ENCODE measurements around the gene KRT78. TPM values are rescaled to one million over a fixed set of nuclear protein-coding genes. Genes with fewer than 3 reads are reported as not detected.

Gene KRT78
- total and polyA plus RNA-seq, 2 donors (not counting 1 experiment from before 2014, with no cell fraction given) = not detected

GRCh38 chr12:52805739-52806138 is 43.1 kb downstream of the KRT78 start:
- no peaks in the 10 kb centered on the region for H3K9me3 ChIP-seq (ENCODE audit: control extremely low read depth in 1 of 3, control insufficient read depth in 2 of 3, insufficient read depth in 1 of 3, low read length in 2 of 3)
- WGBS (ENCODE audit: insufficient coverage) = 94% methylated on average over 3 of the region's 3 CpGs
- H3K9ac ChIP-seq (ENCODE audit: low read length) = no peak overlapping the region
- peaks cover 0 to 2% (median 0%) of the 10 kb centered on the region in 4 experiments for H3K27me3 ChIP-seq (replicated peaks in 1 of 4; ENCODE audit: control extremely low read depth in 1 of 4, control insufficient read depth in 3 of 4, insufficient read depth in 4 of 4, low read length in 3 of 4)
- ATAC-seq (ENCODE audit: low read depth) (no peak), DNase-seq (no peak)
- H2AFZ ChIP-seq (ENCODE audit: insufficient read depth, low read depth, low read length, poor library complexity, severe bottlenecking) = no peak overlapping the region
- H4K20me1 ChIP-seq (ENCODE audit: control insufficient read depth, insufficient read depth, low read length, poor library complexity, severe bottlenecking) = no peaks in the 10 kb centered on the region
- no peaks in the 10 kb centered on the region for H3K79me2 ChIP-seq (ENCODE audit: control insufficient read depth, insufficient read depth, low read length)
- Mint-ChIP-seq H3K27me3 (peaks cover 34% of the 10 kb centered on the region), H3K4me1 (no peaks in the 10 kb centered on the region), H3K9me3 (ENCODE audit: insufficient read depth) (no peaks in the 10 kb centered on the region), H3K27ac (no peak overlapping the region), H3K4me3 (no peak overlapping the region)
- no peaks in the 10 kb centered on the region for H3K4me1 ChIP-seq (ENCODE audit: control insufficient read depth in 2 of 2, insufficient read depth in 2 of 2, low read length in 2 of 2)
- ChIA-PET CTCF (no interaction called here), POLR2A (no interaction called here)
- intact Hi-C loops (cut with micrococcal nuclease) = no loop called here
- H3K4me2 ChIP-seq (replicated peaks; ENCODE audit: low read depth, low read length, poor library complexity, severe bottlenecking) = no peak overlapping the region
- no peaks in the 10 kb centered on the region for H3K36me3 ChIP-seq (replicated peaks in 1 of 2; ENCODE audit: control extremely low read depth in 1 of 2, control insufficient read depth in 1 of 2, extremely low read depth in 1 of 2, insufficient read depth in 2 of 2, low read length in 1 of 2)
- no peak overlapping the region for H3K27ac ChIP-seq (ENCODE audit: low read length in 2 of 2)
- TF ChIP-seq EZH2 (IDR thresholded peaks at IDR 0.05; ENCODE audit: borderline replicate concordance, insufficient read depth, low read depth, low read length, poor library complexity, severe bottlenecking) (no peak), CTCF (IDR thresholded peaks at IDR 0.05) (no peak)
- no peak overlapping the region for H3K4me3 ChIP-seq (ENCODE audit: control extremely low read depth in 1 of 5, extremely low read depth in 1 of 5, insufficient read depth in 1 of 5, low read depth in 2 of 5, low read length in 4 of 5)

GRCh38 chr12:52805000-52805399 is 43.8 kb downstream of the KRT78 start:
- Histone ChIP-seq H3K9ac (ENCODE audit: low read length) (no peak overlapping the region), H3K79me2 (ENCODE audit: control insufficient read depth, insufficient read depth, low read length) (no peaks in the 10 kb centered on the region), H3K27ac (ENCODE audit: low read length in 2 of 2) (no peak overlapping the region), H2AFZ (ENCODE audit: insufficient read depth, low read depth, low read length, poor library complexity, severe bottlenecking) (no peak overlapping the region), H3K4me3 (ENCODE audit: control extremely low read depth in 1 of 5, extremely low read depth in 1 of 5, insufficient read depth in 1 of 5, low read depth in 2 of 5, low read length in 4 of 5) (no peak overlapping the region), H3K4me2 (replicated peaks; ENCODE audit: low read depth, low read length, poor library complexity, severe bottlenecking) (no peak overlapping the region), H3K4me1 (ENCODE audit: control insufficient read depth in 2 of 2, insufficient read depth in 2 of 2, low read length in 2 of 2) (no peaks in the 10 kb centered on the region), H3K36me3 (replicated peaks in 1 of 2; ENCODE audit: control extremely low read depth in 1 of 2, control insufficient read depth in 1 of 2, extremely low read depth in 1 of 2, insufficient read depth in 2 of 2, low read length in 1 of 2) (no peaks in the 10 kb centered on the region), H4K20me1 (ENCODE audit: control insufficient read depth, insufficient read depth, low read length, poor library complexity, severe bottlenecking) (no peaks in the 10 kb centered on the region), H3K27me3 (replicated peaks in 1 of 4; ENCODE audit: control extremely low read depth in 1 of 4, control insufficient read depth in 3 of 4, insufficient read depth in 4 of 4, low read length in 3 of 4) (peaks cover 0 to 2% (median 0%) of the 10 kb centered on the region in 4 experiments), H3K9me3 (ENCODE audit: control extremely low read depth in 1 of 3, control insufficient read depth in 2 of 3, insufficient read depth in 1 of 3, low read length in 2 of 3) (no peaks in the 10 kb centered on the region)
- POLR2A ChIA-PET = no interaction called here
- Mint-ChIP-seq H3K4me3 (no peak overlapping the region), H3K27me3 (peaks cover 38% of the 10 kb centered on the region), H3K9me3 (ENCODE audit: insufficient read depth) (no peaks in the 10 kb centered on the region), H3K4me1 (no peaks in the 10 kb centered on the region), H3K27ac (no peak overlapping the region)
- no peak for ATAC-seq (ENCODE audit: low read depth)
- 64% methylated on average over 1 of the region's 1 CpG for WGBS (ENCODE audit: insufficient coverage)
- intact Hi-C loops (cut with micrococcal nuclease) = no loop called here
- TF ChIP-seq CTCF (IDR thresholded peaks at IDR 0.05) (no peak), EZH2 (IDR thresholded peaks at IDR 0.05; ENCODE audit: borderline replicate concordance, insufficient read depth, low read depth, low read length, poor library complexity, severe bottlenecking) (no peak)
- DNase-seq = no peak
- CTCF ChIA-PET = no interaction called here
